GDM1 (cell line): ENCODE measurements around the gene CTSH.

Source experiments
- DNase-seq: peaks from one replicate; lab custom pipeline; 2025; lab: John Stamatoyannopoulos, UW

The CTSH gene

DNA sequence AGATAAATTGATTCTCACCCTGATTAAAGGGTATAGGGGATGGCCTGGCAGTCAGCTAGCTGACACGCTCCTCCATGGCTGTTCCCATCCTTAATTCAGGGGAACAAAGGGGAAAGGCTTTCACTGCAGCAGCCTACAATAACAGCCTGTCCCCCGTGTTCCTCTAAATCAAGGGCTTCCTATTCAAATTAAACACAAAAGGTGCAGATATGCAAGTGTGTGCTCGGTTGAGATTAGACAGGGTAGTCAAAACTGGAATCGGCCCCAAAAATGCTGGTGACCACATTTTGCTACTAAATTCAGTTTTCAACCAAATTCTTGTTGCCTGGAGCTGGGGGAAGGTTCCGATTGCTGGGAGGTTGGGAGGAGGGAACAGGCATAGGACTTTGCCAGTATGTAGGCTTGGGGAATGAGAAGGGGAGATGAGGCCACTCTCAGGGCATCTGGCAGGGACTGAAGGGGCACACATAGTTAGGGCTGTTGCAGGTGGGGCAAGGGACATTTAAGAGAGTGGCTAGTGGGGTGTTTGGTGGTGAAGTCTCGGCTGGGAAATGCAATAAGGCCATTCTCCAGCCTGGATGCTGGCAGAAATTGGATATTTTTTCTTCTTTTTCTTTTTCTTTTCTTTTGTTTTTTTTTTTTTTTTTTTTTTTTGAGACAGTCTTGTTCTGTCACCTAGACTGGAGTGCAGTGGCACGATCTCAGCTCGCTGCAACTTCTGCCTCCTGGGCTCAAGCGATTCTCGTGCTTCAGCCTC, 32.9 kb upstream of the CTSH start:
- DNase-seq, result no peak

GRCh38 chr15:78977091-78977571, 32.3 kb upstream of the CTSH start:
- peak; percentile 75 for DNase-seq

- no peak for DNase-seq
Observed at GRCh38 chr15:78976691-78977090, 31.8 kb upstream of the CTSH start.

DNA sequence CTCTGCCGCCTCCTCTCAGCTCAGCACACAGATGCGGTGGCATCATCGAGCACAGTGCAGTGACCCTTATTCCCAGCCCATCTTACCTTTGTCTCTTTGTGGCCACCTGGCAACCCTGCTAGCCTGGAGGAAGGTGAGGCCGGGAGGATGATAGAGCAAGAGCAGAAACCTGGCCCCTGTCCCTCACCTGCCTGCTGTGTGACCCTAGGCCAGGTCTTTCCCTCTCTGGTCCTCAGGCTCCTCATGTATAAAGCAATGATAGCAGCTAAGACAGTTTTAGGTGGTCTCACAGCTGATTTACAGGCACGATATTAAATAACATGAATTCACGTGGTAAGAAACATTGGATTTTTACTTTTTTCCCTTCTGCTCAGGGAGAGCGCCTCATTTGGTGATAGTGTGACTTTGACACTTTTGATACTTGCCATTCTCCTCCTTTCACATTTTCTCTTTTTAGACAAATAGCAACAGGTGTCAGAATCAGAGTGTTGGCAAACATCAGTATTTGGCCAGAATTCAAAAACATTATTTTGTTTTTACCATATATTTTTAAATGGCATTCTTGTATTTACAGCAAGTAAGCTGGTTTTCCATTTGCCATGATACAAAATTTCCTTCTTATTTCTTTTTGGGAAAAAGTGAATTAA, 29.5 kb upstream of the CTSH start:
- no peak for DNase-seq

GRCh38 chr15:78969687-78970349, 25.0 kb upstream of the CTSH start:
- no peak for DNase-seq

GRCh38 chr15:78968539-78969271, 23.9 kb upstream of the CTSH start:
- no peak for DNase-seq

DNA sequence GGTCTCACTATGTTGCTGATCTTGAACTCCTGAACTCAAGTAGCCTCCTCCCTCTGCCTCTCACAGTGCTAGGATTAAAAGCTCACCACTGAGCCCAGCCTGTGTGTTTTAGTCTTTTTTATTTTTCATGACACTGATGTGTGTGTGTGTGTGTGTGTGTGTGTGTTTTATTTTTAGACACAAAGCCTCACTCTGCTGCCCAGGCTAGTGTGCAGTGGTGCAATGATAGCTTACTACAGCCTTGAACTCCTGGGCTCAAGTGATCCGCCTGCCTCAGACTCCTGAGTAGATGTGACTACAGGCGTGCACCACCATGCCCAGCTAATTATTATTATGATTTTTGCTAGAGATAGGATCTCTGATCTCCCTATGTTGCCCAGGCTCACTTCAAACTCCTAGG, 23.3 kb upstream of the CTSH start:
- DNase-seq, result no peak

GRCh38 chr15:78960308-78960707, 15.5 kb upstream of the CTSH start:
- DNase-seq, result no peak

GRCh38 chr15:78959360-78959759, 14.5 kb upstream of the CTSH start:
- no peak for DNase-seq

DNA sequence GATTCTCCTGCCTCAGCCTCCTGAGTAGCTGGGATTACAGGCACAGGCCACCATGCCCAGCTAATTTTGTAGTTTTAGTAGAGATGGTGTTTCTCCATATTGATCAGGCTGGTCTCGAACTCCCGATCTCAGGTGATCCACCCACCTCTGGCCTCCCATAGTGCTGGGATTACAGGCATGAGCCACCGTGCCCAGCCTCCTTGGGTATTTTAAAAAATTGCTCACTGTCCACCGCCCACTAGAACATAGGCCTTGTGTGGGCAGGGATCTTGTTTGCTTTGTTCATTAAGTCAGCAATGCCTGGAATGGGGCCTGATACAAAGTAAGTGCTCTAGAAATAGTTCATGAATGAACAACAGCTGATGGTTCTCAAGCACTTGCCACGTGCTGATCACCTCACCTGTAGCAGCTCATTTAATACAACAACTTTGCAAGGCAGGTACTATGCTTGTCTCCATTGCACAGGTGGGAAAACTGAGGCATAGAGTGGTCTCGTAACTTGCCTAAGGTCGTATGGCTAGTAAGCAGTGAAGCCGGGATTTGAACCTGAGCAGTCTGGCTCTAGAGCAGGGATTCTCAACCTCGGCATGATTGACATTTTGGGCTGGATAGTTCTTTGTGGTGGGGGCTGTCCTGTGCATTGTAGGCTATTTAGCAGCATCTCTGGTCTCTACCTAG, 12.7 kb upstream of the CTSH start:
- no peak for DNase-seq

- no peak for DNase-seq
Observed at GRCh38 chr15:78956937-78957336, 12.1 kb upstream of the CTSH start.

DNA sequence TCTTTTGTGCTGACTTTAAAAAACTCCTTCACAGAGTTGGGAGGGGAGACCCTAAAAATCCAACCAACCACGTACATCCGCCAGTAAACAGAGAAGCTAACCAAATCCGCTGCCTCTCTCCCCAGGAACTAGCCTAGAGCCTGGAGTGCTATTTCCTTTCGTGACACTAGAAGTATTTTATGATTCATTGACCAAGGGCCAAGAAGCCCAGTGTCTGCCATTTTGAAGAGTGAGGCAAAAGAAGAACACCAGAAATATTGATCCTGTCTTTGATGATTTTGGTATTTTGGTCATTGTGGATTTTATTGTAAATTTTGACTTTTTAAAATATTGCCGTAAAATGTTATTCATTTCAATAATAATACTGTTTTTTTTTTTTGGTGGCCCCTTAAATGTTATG, 10.5 kb upstream of the CTSH start:
- no peak for DNase-seq

DNA sequence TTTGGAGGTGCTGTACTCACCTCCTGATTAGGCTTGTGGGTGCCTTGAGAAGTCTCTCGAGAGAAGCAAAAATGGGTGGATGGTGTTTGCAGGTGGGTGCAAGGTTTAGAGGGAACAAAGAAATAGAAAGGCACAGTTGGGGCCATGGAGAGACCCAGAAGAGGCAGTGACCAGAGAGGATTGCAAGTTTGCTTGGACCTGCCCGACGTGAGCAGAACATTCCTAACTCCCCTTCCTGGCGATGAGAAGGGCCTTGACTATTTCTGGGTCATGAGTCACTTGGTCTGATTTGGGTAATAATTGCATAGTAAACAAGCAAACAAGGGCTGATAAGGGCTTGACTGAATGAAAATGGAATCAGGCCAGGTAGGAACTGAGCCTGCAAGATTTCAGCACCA, 7.0 kb upstream of the CTSH start:
- DNase-seq, result no peak

GRCh38 chr15:78950902-78951840, 6.3 kb upstream of the CTSH start:
- peak; percentile 51 for DNase-seq

GRCh38 chr15:78950343-78950742, 5.5 kb upstream of the CTSH start:
- no peak for DNase-seq

GRCh38 chr15:78949461-78949860, 4.6 kb upstream of the CTSH start:
- DNase-seq, result no peak

GRCh38 chr15:78947506-78947905, 2.7 kb upstream of the CTSH start:
- no peak for DNase-seq

DNA sequence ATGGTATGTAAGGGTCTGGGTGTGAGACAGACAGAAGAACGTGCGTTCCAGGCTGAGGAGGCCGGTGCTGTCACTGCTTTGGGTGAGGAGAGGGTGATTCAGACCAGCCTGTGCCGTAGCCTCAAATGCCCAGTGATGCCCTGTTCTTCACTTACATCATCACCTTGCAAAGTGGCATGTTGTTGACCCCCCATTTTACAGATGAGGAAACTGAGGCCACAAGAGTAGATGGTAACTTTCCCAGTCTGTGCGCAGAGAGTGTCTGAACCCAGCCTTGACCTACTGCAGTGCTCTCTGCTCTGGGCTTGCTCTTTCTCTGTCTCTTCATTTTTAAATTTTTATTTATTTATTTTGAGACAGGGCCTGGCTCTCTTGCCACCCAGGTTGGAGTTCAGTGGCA, 1.6 kb upstream of the CTSH start:
- no peak for DNase-seq

GRCh38 chr15:78944202-78944625, 632 bp downstream of the CTSH start:
- no peak for DNase-seq

DNA sequence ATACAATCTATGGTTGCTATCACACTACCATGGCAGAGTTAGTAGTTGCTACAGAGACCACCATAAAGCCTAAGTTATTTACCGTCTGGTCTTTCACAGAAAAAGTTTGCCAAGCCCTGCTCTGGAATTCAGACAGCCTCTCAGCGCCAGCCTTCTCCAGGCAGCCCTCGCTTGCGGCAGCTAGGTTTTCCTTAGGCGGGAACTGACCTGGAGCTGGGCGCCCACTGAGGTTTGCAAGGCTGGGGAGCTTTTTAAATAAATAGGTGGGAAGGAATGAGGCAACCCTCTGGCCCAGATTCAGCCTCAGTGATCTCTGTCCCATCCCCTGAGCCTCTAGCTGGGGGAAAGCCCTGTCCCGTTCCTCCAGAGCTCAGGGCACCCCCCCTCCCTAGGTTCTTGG, 1.2 kb downstream of the CTSH start:
- no peak for DNase-seq

- DNase-seq, result no peak
Observed at GRCh38 chr15:78942741-78943140, 2.1 kb downstream of the CTSH start.
